Esophagus muscularis mucosa (tissue), 2 donors: ENCODE measurements around the gene FBXO31.

Experiments
- EP300 ChIP-seq: sonication (generic); formaldehyde crosslinking; IDR thresholded peaks from one replicate; pipeline ENCODE4 v1.6.1; 2017; ENCODE audit warnings: antibody characterized with exemption
- POLR2A ChIP-seq: fragments of 450-650 bp; IDR thresholded peaks from one replicate; pipeline ENCODE4 v1.6.1; 2017; ENCODE audit warnings: antibody characterized with exemption, moderate library complexity, mild to moderate bottlenecking, low read depth

GRCh38 chr16:87414251-87414680, 30.7 kb upstream of the FBXO31 start:
- TF ChIP-seq EP300 (no peak), POLR2A (no peak)
